GM12878 (cell line): Measurements from ENCODE around the gene GPR173. TPM values are rescaled to one million over a fixed set of nuclear protein-coding genes. Genes with fewer than 3 reads are reported as not detected.

Experiments
- ATAC-seq: fragments of 200-7000 bp; cut with Tn5 transposase; 3 replicates; pipeline ENCODE4 v1.9.1; 2020; ENCODE audit warnings: mild to moderate bottlenecking, moderate library complexity
- BruUV-seq: library from RNA; stranded (reverse); fragments of 400-500 nt; replicated peaks from 2 replicates; lab custom pipeline; 2021; lab: Mats Ljungman, UMichigan
- CTCF ChIA-PET: fragments of 300-600 bp; sonication (Branson Sonifier 250); formaldehyde crosslinking; extraction: SDS; loops from one replicate; lab custom pipeline; 2021; ENCODE audit warnings: inconsistent platforms; lab: Yijun Ruan, JAX
- POLR2A ChIA-PET: fragments of 350-600 bp; formaldehyde crosslinking; extraction: SDS; loops from one replicate; lab custom pipeline; 2021; ENCODE audit warnings: inconsistent platforms; lab: Charles Lee
- RAD21 ChIA-PET: fragments of 300-600 bp; sonication (Branson Sonifier 250); formaldehyde crosslinking; loops from one replicate; lab custom pipeline; 2023; ENCODE audit warnings: antibody characterized with exemption; ENCODE audit not compliant: unreplicated experiment; lab: Charles Lee
- SMC1A ChIA-PET: fragments of 300-600 bp; sonication (Branson Sonifier 250); formaldehyde crosslinking; loops from one replicate; lab custom pipeline; 2023; ENCODE audit not compliant: unreplicated experiment, uncharacterized antibody; lab: Charles Lee
- DNase-seq: peaks from one replicate; pipeline ENCODE4 v3.0.0-alpha.2; 2011; ENCODE audit warnings: low read depth, low spot score
- FAIRE-seq: peaks from 3 replicates; lab custom pipeline; 2011; peaks lifted over from hg19 to GRCh38; lab: Jason Lieb, UNC
- H2AFZ ChIP-seq: 2 replicates; pipeline ENCODE4 v1.6.0; 2011; ENCODE audit warnings: low read depth, low read length, control low read depth; ENCODE audit not compliant: control insufficient read depth
- H3K27ac ChIP-seq: 2 replicates; pipeline ENCODE4 v1.5.1; 2011; ENCODE audit warnings: control low read depth; ENCODE audit not compliant: control insufficient read depth, insufficient read depth
- H3K27me3 ChIP-seq, 2 experiments: replicated peaks in 1 of 2; 2 replicates each; pipeline versions ENCODE4 v1.6.0 to v1.6.1; 2011; ENCODE audit warnings: low read length in 1 of 2; ENCODE audit not compliant: control insufficient read depth in 2 of 2, insufficient read depth in 2 of 2
- H3K36me3 ChIP-seq, 2 experiments: 2 replicates each; pipeline ENCODE4 v1.5.1; 2011; ENCODE audit warnings: low read length in 1 of 2; ENCODE audit not compliant: control insufficient read depth in 2 of 2, insufficient read depth in 2 of 2
- H3K4me1 ChIP-seq: 2 replicates; pipeline ENCODE4 v1.6.1; 2011; ENCODE audit warnings: mild to moderate bottlenecking, low read length, moderate library complexity, mixed read lengths; ENCODE audit not compliant: control insufficient read depth, insufficient read depth
- H3K4me2 ChIP-seq: 2 replicates; pipeline ENCODE4 v1.6.0; 2011; ENCODE audit warnings: control low read depth; ENCODE audit not compliant: control insufficient read depth, insufficient read depth
- H3K4me3 ChIP-seq: fragments of 200-600 bp; sonication (generic); 2 replicates; pipeline ENCODE4 v1.5.1; 2016
- H3K79me2 ChIP-seq: 2 replicates; pipeline ENCODE4 v1.6.0; 2011; ENCODE audit warnings: low read length; ENCODE audit not compliant: control insufficient read depth, insufficient read depth
- H3K9ac ChIP-seq: 2 replicates; pipeline ENCODE4 v1.8.0; 2011; ENCODE audit warnings: low read length, control low read depth, mixed read lengths; ENCODE audit not compliant: control insufficient read depth, insufficient read depth
- H3K9me3 ChIP-seq: replicated peaks from 3 replicates; pipeline ENCODE4 v1.5.1; 2011; ENCODE audit warnings: mild to moderate bottlenecking, low read length; ENCODE audit not compliant: control insufficient read depth, insufficient read depth
- H4K20me1 ChIP-seq: 2 replicates; pipeline ENCODE4 v1.6.0; 2011; ENCODE audit not compliant: control insufficient read depth, insufficient read depth
- BMI1 ChIP-seq: fragments of 450-650 bp; IDR thresholded peaks from 2 replicates; pipeline ENCODE4 v1.6.1; 2016; ENCODE audit warnings: mild to moderate bottlenecking, moderate library complexity, borderline replicate concordance
- CHD4 ChIP-seq: fragments of 200-600 bp; sonication (generic); IDR thresholded peaks from 2 replicates; pipeline ENCODE4 v1.6.1; 2016; ENCODE audit warnings: mild to moderate bottlenecking
- EED ChIP-seq: sonication (generic); IDR thresholded peaks from 2 replicates; pipeline ENCODE4 v1.6.1; 2016; ENCODE audit warnings: antibody characterized with exemption, low read depth
- MEF2A ChIP-seq: IDR thresholded peaks from 2 replicates; pipeline ENCODE4 v1.6.1; 2011; ENCODE audit warnings: low read depth, mild to moderate bottlenecking, low read length, moderate library complexity; ENCODE audit not compliant: insufficient read depth
- MEF2B ChIP-seq: fragments of 450-650 bp; IDR thresholded peaks from 2 replicates; pipeline ENCODE4 v1.6.1; 2018; ENCODE audit warnings: mild to moderate bottlenecking, moderate library complexity; ENCODE audit not compliant: partially characterized antibody, poor library complexity, severe bottlenecking
- PAX5 ChIP-seq: IDR thresholded peaks from 2 replicates; pipeline ENCODE4 v1.6.1; 2011; ENCODE audit warnings: low read depth, low read length, borderline replicate concordance
- POU2F2 ChIP-seq: IDR thresholded peaks from 3 replicates; pipeline ENCODE4 v1.6.1; 2011; ENCODE audit warnings: low read depth, mild to moderate bottlenecking, low read length, borderline replicate concordance
- PRDM15 ChIP-seq: fragments of 450-650 bp; formaldehyde crosslinking; IDR thresholded peaks from 2 replicates; pipeline ENCODE4 v1.4.0; 2020; ENCODE audit warnings: mild to moderate bottlenecking, moderate library complexity
- RBBP5 ChIP-seq: fragments of 200-600 bp; sonication (generic); conservative IDR thresholded peaks from 2 replicates; pipeline ENCODE4 v1.6.1; 2016
- SPI1 ChIP-seq: IDR thresholded peaks from 2 replicates; pipeline ENCODE4 v1.6.1; 2011; ENCODE audit warnings: low read depth, mild to moderate bottlenecking, low read length, moderate library complexity, borderline replicate concordance; ENCODE audit not compliant: insufficient read depth
- USF2 ChIP-seq: IDR thresholded peaks from 2 replicates; pipeline ENCODE4 v1.6.1; 2011; ENCODE audit warnings: low read depth, low read length, improper control_type of control experiment, borderline replicate concordance
- ZBTB11 ChIP-seq: fragments of 450-650 bp; formaldehyde crosslinking; IDR thresholded peaks from 2 replicates; pipeline ENCODE4 v1.5.0; 2022; ENCODE audit warnings: mild to moderate bottlenecking, missing genetic modification characterization
- ZNF274 ChIP-seq: IDR thresholded peaks from one replicate; pipeline ENCODE4 v1.8.0; 2011; ENCODE audit not compliant: insufficient read length, insufficient read depth
- WGBS: methylation state at CpG from one replicate; pipeline ENCODE4 v1.1.6; 2016; ENCODE audit warnings: low lambda C conversion rate; ENCODE audit not compliant: insufficient replicate concordance, insufficient coverage; ENCODE audit errors: missing lambda C conversion rate; 5-methylcytosine and 5-hydroxymethylcytosine counted together
- in situ Hi-C: fragments of 300-500 bp; cut with MboI; formaldehyde crosslinking; loops from 9 replicates; pipeline ENCODE4 v1.14.3; 2018; ENCODE audit warnings: mixed read lengths
- intact Hi-C: fragments of 100-400 bp; cut with micrococcal nuclease; formaldehyde crosslinking; loops from one replicate; pipeline ENCODE4 v1.14.2; 2022; ENCODE audit not compliant: unreplicated experiment
- polyA plus RNA-seq, 11 experiments: library from polyadenylated mRNA; depleted of rRNA in 4 of 11; unstranded in 6 of 11; stranded (reverse) in 5 of 11; fragments of >200 nt; fragmentation: Nextera tagmentation in 4 of 11; fragmentation: Illumina TruSeq in 1 of 11; extraction: Ambion mirVana in 4 of 11; extraction: Trizol in 1 of 11; gene quantifications; 1 replicate in 1 of 11; 2 replicates in 10 of 11; pipeline versions ENCODE4 v1.2.1 to v1.2.3, GENCODE V29; 2011 to 2016; ENCODE audit warnings: inconsistent platforms in 2 of 11, missing spikeins in 2 of 11, low read depth in 1 of 11
- total RNA-seq, 4 experiments: library from RNA; depleted of rRNA in 3 of 4; stranded (reverse); fragments of >200 nt in 3 of 4; fragmentation: Illumina TruSeq in 1 of 4; extraction: Trizol in 1 of 4; gene quantifications; 2 replicates each; pipeline versions ENCODE4 v1.2.1 to v1.2.3, GENCODE V29; 2013 to 2021

GPR173 gene
- total and polyA plus RNA-seq, 10 of the 15 experiments (the other 5 are each of a cell fraction or from before 2014, with no cell fraction given), result 0.04 to 0.24 (median 0.12) TPM; not detected in 4

GRCh38 chrX:53081925-53082772 is 33.6 kb downstream of the GPR173 start, which contains the start of gene TSPYL2:
TSS of gene TSPYL2 (plus strand) at chrX:53082367. CDS start at chrX:53082499, 132 bp downstream.
- H3K36me3 ChIP-seq, result peaks cover 0 to 5% of the 10 kb centered on the region in 2 experiments; a peak in 1 of 4 replicates
- BruUV-seq, result no TSS peak
- ChIA-PET RAD21 (no interaction called here), CTCF (interaction anchor here (0.9 to 1.4 kb wide), 2 partner anchors 9 to 10 kb away, joined by 3 to 5 read pairs; no protein-coding TSS in a partner anchor), POLR2A (interaction anchor here (0.5 to 2.0 kb wide), 5 partner anchors 9 to 963 kb away, joined by 4 to 9 read pairs (median 5); partner anchors contain the start of gene KANTR), SMC1A (interaction anchor here (0.8 to 1.3 kb wide), 2 partner anchors 9 to 10 kb away, joined by 3 to 4 read pairs; no protein-coding TSS in a partner anchor)
- intact Hi-C loops (loop anchor here (1.0 kb wide), 1 partner anchor 11 kb away; no protein-coding TSS in a partner anchor), in situ Hi-C loops (no loop called here)
- H3K4me3 ChIP-seq, result peak within 1 kb of the TSS; percentile 73
- H3K9ac ChIP-seq, result peak within 1 kb of the TSS; percentile 73
- H2AFZ ChIP-seq, result peak within 1 kb of the TSS; percentile 47
- H3K27ac ChIP-seq, result peak within 1 kb of the TSS; percentile 73
- DNase-seq, result peak; percentile 79
- H3K4me1 ChIP-seq, result no peaks in the 10 kb centered on the region
- no peaks in the 10 kb centered on the region for H3K27me3 ChIP-seq
- H3K4me2 ChIP-seq, result peak within 1 kb of the TSS; percentile 69
- H4K20me1 ChIP-seq, result no peaks in the 10 kb centered on the region
- peak; percentile 96 for ATAC-seq
- 41% methylated on average over 58 of the region's 86 CpGs for whole genome bisulfite sequencing
- FAIRE-seq, result no peak
- H3K79me2 ChIP-seq, result peaks cover 6% of the 10 kb centered on the region
- no peaks in the 10 kb centered on the region for H3K9me3 ChIP-seq
- TF ChIP-seq ZNF274 (no peak), CHD4 (no peak), PRDM15 (CRISPR knock-in tag) (no peak), MEF2A (no peak), PAX5 (no peak), BMI1 (no peak), ZBTB11 (CRISPR knock-in tag) (no peak), EED (no peak), RBBP5 (no peak), USF2 (no peak), POU2F2 (peak; percentile 85; the same call in 1 of the 3 replicates), SPI1 (no peak), MEF2B (no peak)
